ENCODE data around the gene TGM5. TPM values are rescaled to one million over a fixed set of nuclear protein-coding genes. Genes with fewer than 3 reads are reported as not detected.

Gene TGM5
- 0.38 TPM for total RNA-seq

GRCh38 chr15:43266834-43267233 is at the start of gene TGM5:
Gene TGM5, minus strand, starts transcription at chr15:43266928. Its CDS starts 79 bp downstream, at chr15:43266849.

GRCh38 chr15:43302205-43302817 is 35.6 kb upstream of the TGM5 start, which contains the start of gene TGM7:
Gene TGM7, minus strand, starts transcription at chr15:43302255.

GRCh38 chr15:43220991-43221403 is 45.7 kb downstream of the TGM5 start, which contains the start of gene EPB42:
Gene EPB42, minus strand, starts transcription at chr15:43221018. Its CDS starts 193 bp downstream, at chr15:43220825.

GRCh38 chr15:43185157-43186002 is 81.3 kb downstream of the TGM5 start, which contains the start of gene CCNDBP1:
Gene CCNDBP1, plus strand, starts transcription at chr15:43185403. Its CDS starts 96 bp downstream, at chr15:43185499.

Other genes with a start within 250 kb of the TGM5 start
- 64.8 TPM for gene UBR1, start 160.9 kb downstream of the TGM5 start, total RNA-seq
- gene TMEM62, start 133.3 kb downstream of the TGM5 start, total RNA-seq = 23.4 TPM
- gene CCNDBP1, start 81.5 kb downstream of the TGM5 start, total RNA-seq = 62.3 TPM
- gene EPB42, start 45.9 kb downstream of the TGM5 start, total RNA-seq = 5.3 TPM
- gene TGM7, start 35.3 kb upstream of the TGM5 start, total RNA-seq = not detected
- 9.9 TPM for gene LCMT2, start 63.6 kb upstream of the TGM5 start, total RNA-seq
- 59.3 TPM for gene ZSCAN29, start 104.1 kb upstream of the TGM5 start, total RNA-seq
- 36.7 TPM for gene TUBGCP4, start 104.2 kb upstream of the TGM5 start, total RNA-seq
- gene TP53BP1, start 226.2 kb upstream of the TGM5 start, total RNA-seq = 127 TPM